Adrenal gland (tissue), 12 donors: ENCODE measurements around the gene OR10A5. TPM values are rescaled to one million over a fixed set of nuclear protein-coding genes. Genes with fewer than 3 reads are reported as not detected.
A peak's percentile ranks its signal among the peaks of the same experiment; 100 is the strongest.

ENCODE experiments used
- DNase-seq, 7 donors: peaks; one replicate each; pipeline ENCODE4 v3.0.0-alpha.2; 2019 to 2020
- H3K27ac ChIP-seq, 5 donors: fragments of 200-600 bp; sonication (generic) in 4 of 5; 1 replicate in 3 of 5; 2 replicates in 2 of 5; pipeline versions ENCODE4 v1.5.1 to v1.8.0; 2016 to 2020; ENCODE audit warnings: mild to moderate bottlenecking in 1 of 5
- H3K27me3 ChIP-seq: fragments of 200-600 bp; 2 replicates; pipeline ENCODE4 v1.8.0; 2021
- H3K36me3 ChIP-seq, 2 donors: fragments of 200-600 bp; replicated peaks in 1 of 2; 1 replicate in 1 of 2; 2 replicates in 1 of 2; pipeline versions ENCODE4 v1.5.1 to v1.8.0; 2018 to 2022
- H3K4me1 ChIP-seq, 2 donors: fragments of 200-600 bp; replicated peaks in 1 of 2; 1 replicate in 1 of 2; 2 replicates in 1 of 2; pipeline versions ENCODE4 v1.5.1 to v1.8.0; 2018 to 2021
- H3K4me3 ChIP-seq, 4 donors: fragments of 200-600 bp; sonication (generic) in 3 of 4; one replicate each; pipeline ENCODE4 v1.5.1; 2016 to 2018
- H3K9me3 ChIP-seq, 3 donors: fragments of 200-600 bp; sonication (generic) in 1 of 3; replicated peaks in 1 of 3; 1 replicate in 2 of 3; 2 replicates in 1 of 3; pipeline versions ENCODE4 v1.5.1 to v1.8.0; 2016 to 2021
- CTCF ChIP-seq, 6 experiments: fragments of 450-650 bp in 4 of 6; fragments of 200-600 bp in 2 of 6; sonication (generic) in 1 of 6; IDR thresholded peaks; 1 replicate in 5 of 6; 2 replicates in 1 of 6; pipeline versions ENCODE4 v1.5.1 to v1.8.0; 2016 to 2021; ENCODE audit warnings: antibody characterized with exemption in 6 of 6, mild to moderate bottlenecking in 2 of 6, moderate library complexity in 1 of 6
- POLR2A ChIP-seq, 2 donors: fragments of 450-650 bp; IDR thresholded peaks; one replicate each; pipeline ENCODE4 v1.6.1; 2017; ENCODE audit warnings: antibody characterized with exemption in 2 of 2, mild to moderate bottlenecking in 2 of 2, moderate library complexity in 1 of 2
- WGBS, 4 donors: extraction: QIAGEN DNeasy Blood & Tissue Kit in 2 of 4; methylation state at CpG; one replicate each; pipeline versions ENCODE4 v1.1.5 to v1.1.7; 2013 to 2017; 5-methylcytosine and 5-hydroxymethylcytosine counted together
- intact Hi-C, 2 donors: fragments of 100-400 bp; cut with DNase I; formaldehyde crosslinking; loops; one replicate each; pipeline versions ENCODE4 v1.14.1 to v1.15.0; 2022 to 2023
- polyA plus RNA-seq, 3 donors: library from polyadenylated mRNA; stranded (reverse); fragments of 200-250 nt in 2 of 3; fragments of 350-450 nt in 1 of 3; fragmentation: Illumina TruSeq in 1 of 3; extraction: RNeasy Lipid Tissue Mini Kit (QIAGEN cat#74804) in 1 of 3; gene quantifications; one replicate each; pipeline ENCODE4 v1.2.3, GENCODE V29; 2013 to 2014
- total RNA-seq, 9 donors: library from RNA; depleted of rRNA in 4 of 9; stranded (reverse); fragments of >200 nt in 4 of 9; fragments of 120-200 nt in 1 of 9; fragmentation: NEBNext Ultra II Directional in 1 of 9; extraction: Animal tissue kit (Norgen Biotek cat#: 25700) in 1 of 9; gene quantifications; one replicate each; pipeline versions ENCODE4 v1.1.0 to v1.2.4, GENCODE V29; 2013 to 2023
- donor health status: healthy with polysubstance abuse.
- donor health status: Bipolar disorder and iron deficiency.
- donor health status: DM: yes; HTN: yes; CAD: no.
- donor health status: DM: no; HTN: no; CAD: no.
- donor health status: DM: no; HTN: no; CAD: no.
- donor health status: DM: yes; HTN: yes; CAD: no.

OR10A5 gene
- total and polyA plus RNA-seq, 12 donors = not detected

DNA sequence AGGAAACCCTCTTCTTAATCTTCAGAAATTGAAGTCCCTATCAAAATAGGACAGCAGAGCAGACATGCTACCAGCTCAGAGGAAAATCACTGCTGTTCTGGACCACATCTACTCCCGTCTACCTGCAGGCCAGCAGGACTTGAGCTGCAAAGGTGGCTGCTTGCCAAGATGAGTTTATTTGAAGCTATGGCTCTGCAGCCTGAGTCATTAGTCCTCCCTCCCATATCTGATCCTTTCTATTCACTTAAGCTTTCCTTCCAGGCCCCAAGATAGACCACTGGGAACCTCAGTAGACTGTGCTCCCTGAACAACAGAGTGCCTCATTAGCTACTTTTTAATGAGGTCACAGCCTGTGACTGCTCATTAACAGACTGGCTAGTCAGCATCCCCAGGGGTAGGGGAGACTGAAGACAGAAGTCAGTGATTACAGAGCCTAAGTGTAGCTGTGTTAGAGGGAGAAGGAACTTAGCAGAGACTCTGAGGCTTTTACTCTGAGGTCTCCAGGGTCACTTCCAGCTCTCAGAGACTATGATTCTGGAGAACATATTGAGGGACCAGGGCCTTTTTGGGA is 10.6 kb downstream of the OR10A5 start:
- intact Hi-C loops = no loop called here
- Histone ChIP-seq H3K27ac (no peak overlapping the region), H3K4me3 (no peak overlapping the region), H3K27me3 (no peaks in the 10 kb centered on the region), H3K4me1 (no peaks in the 10 kb centered on the region), H3K36me3 (no peaks in the 10 kb centered on the region), H3K9me3 (no peaks in the 10 kb centered on the region)
- no peak for TF ChIP-seq CTCF (IDR thresholded peaks at IDR 0.05)
- no peak for TF ChIP-seq POLR2A (IDR thresholded peaks at IDR 0.05)
- 31 to 48% (median 40%) methylated on average over 1 of the region's 1 CpG for WGBS, 4 donors
- peak in 3 of 7 donors; percentile 16 to 66 (median 30) for DNase-seq

GRCh38 chr11:6856871-6857270 is 11.4 kb downstream of the OR10A5 start:
- WGBS, 4 donors = 50 to 80% (median 69%) methylated on average over 3 of the region's 3 CpGs
- Histone ChIP-seq H3K27me3 (no peaks in the 10 kb centered on the region), H3K36me3 (no peaks in the 10 kb centered on the region), H3K9me3 (no peaks in the 10 kb centered on the region), H3K4me1 (no peaks in the 10 kb centered on the region), H3K4me3 (no peak overlapping the region), H3K27ac (no peak overlapping the region)
- no peak for DNase-seq
- no peak for TF ChIP-seq POLR2A (IDR thresholded peaks at IDR 0.05)
- no peak for TF ChIP-seq CTCF (IDR thresholded peaks at IDR 0.05)
- intact Hi-C loops = no loop called here

DNA sequence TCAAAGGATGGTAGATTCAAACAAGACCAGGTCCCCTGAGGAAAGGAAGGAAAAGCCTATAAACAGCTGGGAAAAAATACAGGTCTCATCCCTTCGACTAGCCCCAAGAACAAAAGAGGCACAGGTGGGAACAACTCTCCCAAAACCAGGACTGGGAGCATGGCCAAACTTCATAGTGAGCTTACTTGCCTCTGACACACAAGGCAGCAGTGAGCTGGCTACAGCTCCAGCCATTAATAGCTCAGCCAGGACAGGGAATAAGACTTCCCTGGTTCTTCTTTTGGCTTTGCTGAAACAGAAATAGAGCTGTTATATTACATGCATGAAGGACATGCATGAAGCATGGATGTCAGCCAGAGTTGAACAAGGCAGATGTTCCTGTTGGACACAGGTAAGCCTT is 17.5 kb downstream of the OR10A5 start, which contains the start of gene OR10A2:
Gene OR10A2 (plus strand): TSS at position 97 of the 400 bp plus-strand sequence. CDS start 6,698 bp downstream, outside the sequence.
- 45 to 52% (median 51%) methylated on average over 1 of the region's 1 CpG for WGBS, 4 donors
- Histone ChIP-seq H3K27ac (no peak within 1 kb of the TSS), H3K4me1 (no peaks in the 10 kb centered on the region), H3K4me3 (no peak within 1 kb of the TSS), H3K9me3 (no peaks in the 10 kb centered on the region), H3K27me3 (no peaks in the 10 kb centered on the region), H3K36me3 (no peaks in the 10 kb centered on the region)
- TF ChIP-seq POLR2A (IDR thresholded peaks at IDR 0.05) (no peak), CTCF (IDR thresholded peaks at IDR 0.05) (no peak)
- intact Hi-C loops = no loop called here
- DNase-seq = no peak

DNA sequence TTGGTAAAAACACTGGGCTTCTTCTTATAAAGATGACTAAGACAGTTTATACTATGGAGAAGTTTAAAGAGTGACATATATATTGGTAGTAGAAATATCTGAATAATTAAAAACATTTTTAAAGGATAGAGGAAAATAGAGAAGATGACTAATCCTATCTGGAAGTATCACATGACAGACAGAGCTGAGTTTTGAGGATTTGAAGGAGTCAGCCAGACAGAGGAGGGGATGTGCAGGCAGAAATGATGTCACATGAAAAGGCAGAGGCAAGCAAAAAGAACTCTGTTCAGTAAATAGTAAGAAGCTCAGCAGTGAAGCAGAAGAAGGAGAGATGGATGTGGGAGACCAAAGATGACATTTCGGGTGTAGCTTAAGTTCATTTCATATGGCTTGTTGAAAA is 19.0 kb downstream of the OR10A5 start:
- intact Hi-C loops = no loop called here
- no peak for DNase-seq
- Histone ChIP-seq H3K4me1 (no peaks in the 10 kb centered on the region), H3K4me3 (no peak overlapping the region), H3K27me3 (no peaks in the 10 kb centered on the region), H3K9me3 (no peaks in the 10 kb centered on the region), H3K36me3 (no peaks in the 10 kb centered on the region), H3K27ac (no peak overlapping the region)
- TF ChIP-seq CTCF (IDR thresholded peaks at IDR 0.05) = no peak
- no peak for TF ChIP-seq POLR2A (IDR thresholded peaks at IDR 0.05)
- 73 to 93% (median 85%) methylated on average over 1 of the region's 1 CpG for WGBS, 4 donors
